ENCODE measurements around the gene CLEC1A.
"Not testable (repeated sequence)": the region's sequence is repeated elsewhere in the genome, so short reads cannot be mapped to it uniquely, and the experiment has no call there.

Gene CLEC1A

GRCh38 chr12:10042167-10042566 lies 56.6 kb downstream of the CLEC1A start:
- DNase-seq: no peak

GRCh38 chr12:10033783-10034545 lies 64.8 kb downstream of the CLEC1A start:
- no peak for DNase-seq

GRCh38 chr12:10031771-10032175 lies 67.0 kb downstream of the CLEC1A start:
- DNase-seq: no peak

- DNase-seq: no peak
Measured at GRCh38 chr12:10031321-10031720, 67.5 kb downstream of the CLEC1A start.

GRCh38 chr12:10030446-10030845 lies 68.3 kb downstream of the CLEC1A start, which contains the start of gene CLEC9A:
CLEC9A (plus strand) TSS chr12:10030682; CDS start chr12:10052688, 22,006 bp downstream.
- no peak for DNase-seq

- no peak for DNase-seq
Measured at GRCh38 chr12:10027721-10028120, 71.1 kb downstream of the CLEC1A start.

- no peak for DNase-seq
Measured at GRCh38 chr12:10027311-10027710, 71.5 kb downstream of the CLEC1A start.

- DNase-seq: not testable (repeated sequence)
Measured at GRCh38 chr12:10026666-10027065, 72.1 kb downstream of the CLEC1A start.

GRCh38 chr12:10025236-10025635 lies 73.5 kb downstream of the CLEC1A start:
- DNase-seq: no peak

GRCh38 chr12:10021342-10021741 lies 77.4 kb downstream of the CLEC1A start:
- DNase-seq: no peak

All from NCI-H1436 treated with DMSO at 0.1 percent for 48 hours (cell line).